Thyroid gland (tissue), 4 donors: ENCODE results near the gene ABCA2. TPM values are rescaled to one million over a fixed set of nuclear protein-coding genes. Genes with fewer than 3 reads are reported as not detected.

ENCODE experiments used
- DNase-seq, 2 donors: peaks; one replicate each; pipeline ENCODE4 v3.0.0-alpha.2; 2019
- H3K27ac ChIP-seq, 3 donors: fragments of 200-600 bp; sonication (generic); 1 replicate in 2 of 3; 2 replicates in 1 of 3; pipeline ENCODE4 v1.5.1; 2016 to 2019; ENCODE audit warnings: mild to moderate bottlenecking in 1 of 3, moderate library complexity in 1 of 3
- H3K27me3 ChIP-seq: fragments of 200-600 bp; sonication (generic); one replicate; pipeline ENCODE4 v1.5.1; 2019
- H3K36me3 ChIP-seq, 2 donors: fragments of 200-600 bp; sonication (generic); one replicate each; pipeline ENCODE4 v1.5.1; 2016 to 2019
- H3K4me1 ChIP-seq, 2 donors: fragments of 200-600 bp; sonication (generic); one replicate each; pipeline ENCODE4 v1.5.1; 2017 to 2019
- H3K4me3 ChIP-seq, 3 donors: fragments of 200-600 bp; sonication (generic); replicated peaks in 1 of 3; 1 replicate in 2 of 3; 2 replicates in 1 of 3; pipeline ENCODE4 v1.5.1; 2016; ENCODE audit warnings: mild to moderate bottlenecking in 1 of 3
- H3K9me3 ChIP-seq: fragments of 200-600 bp; sonication (generic); one replicate; pipeline ENCODE4 v1.5.1; 2017
- POLR2A ChIP-seq, 2 donors: fragments of 450-650 bp; IDR thresholded peaks; one replicate each; pipeline ENCODE4 v1.6.1; 2017; ENCODE audit warnings: antibody characterized with exemption in 2 of 2, mild to moderate bottlenecking in 2 of 2, moderate library complexity in 1 of 2
- WGBS, 2 donors: methylation state at CpG; one replicate each; pipeline ENCODE4 v1.1.5; 2017; 5-methylcytosine and 5-hydroxymethylcytosine counted together
- intact Hi-C: fragments of 100-400 bp; cut with DNase I; formaldehyde crosslinking; loops from one replicate; pipeline ENCODE4 v1.15.1; 2023
- total RNA-seq, 4 donors: library from RNA; depleted of rRNA; stranded (reverse); fragments of >200 nt; gene quantifications; one replicate each; pipeline ENCODE4 v1.2.3, GENCODE V29; 2016
- TF ChIP-seq, protein P1 (sequence below), 6 experiments: fragments of 200-600 bp in 3 of 6; fragments of 450-650 bp in 3 of 6; sonication (generic) in 3 of 6; IDR thresholded peaks; one replicate each; pipeline ENCODE4 v1.5.1; 2016 to 2019; ENCODE audit warnings: antibody characterized with exemption in 6 of 6, mild to moderate bottlenecking in 2 of 6, inconsistent platforms in 1 of 6, moderate library complexity in 1 of 6

ABCA2 gene
- total RNA-seq, 4 donors from 2014 or later, result 36.8 to 59.7 (median 50.2) TPM

DNA sequence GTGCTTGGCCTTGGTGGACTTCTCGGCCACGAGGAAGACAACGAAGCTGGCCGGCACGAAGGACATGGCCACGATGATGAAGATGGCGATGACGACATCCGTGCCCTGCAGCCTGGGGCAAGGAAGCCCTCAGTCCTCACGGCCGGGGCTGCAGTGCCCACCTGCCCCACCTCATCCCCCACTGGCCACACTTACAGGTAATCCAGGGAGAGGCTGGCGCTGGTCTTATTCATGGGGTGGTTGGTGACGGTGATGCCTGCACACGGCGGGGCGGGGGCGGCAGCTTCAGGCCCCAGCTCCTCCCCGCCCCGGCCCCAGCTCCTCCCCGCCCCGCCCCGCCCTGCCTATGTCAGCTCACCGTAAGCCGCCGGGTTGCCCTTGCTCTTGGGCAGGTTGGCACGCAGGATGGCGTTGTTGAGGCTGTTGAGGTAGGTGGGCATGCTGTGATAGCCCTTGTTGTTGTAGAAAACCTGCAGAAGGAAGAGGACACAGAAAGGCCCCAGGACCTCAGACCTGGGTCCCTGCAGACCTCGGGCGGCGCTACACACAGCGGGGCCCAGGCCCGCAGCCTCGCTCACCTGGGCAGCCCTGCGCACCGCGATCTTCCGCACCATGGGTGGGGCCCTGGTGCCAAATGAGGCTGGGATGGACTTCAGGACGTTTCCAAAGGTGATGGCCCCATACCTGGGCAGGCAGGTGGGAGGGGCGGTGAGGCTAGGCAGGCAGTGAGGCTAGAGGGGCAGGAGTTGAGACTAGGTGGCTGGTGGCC, 15.9 kb downstream of the ABCA2 start:
- TF ChIP-seq, protein P1, sequence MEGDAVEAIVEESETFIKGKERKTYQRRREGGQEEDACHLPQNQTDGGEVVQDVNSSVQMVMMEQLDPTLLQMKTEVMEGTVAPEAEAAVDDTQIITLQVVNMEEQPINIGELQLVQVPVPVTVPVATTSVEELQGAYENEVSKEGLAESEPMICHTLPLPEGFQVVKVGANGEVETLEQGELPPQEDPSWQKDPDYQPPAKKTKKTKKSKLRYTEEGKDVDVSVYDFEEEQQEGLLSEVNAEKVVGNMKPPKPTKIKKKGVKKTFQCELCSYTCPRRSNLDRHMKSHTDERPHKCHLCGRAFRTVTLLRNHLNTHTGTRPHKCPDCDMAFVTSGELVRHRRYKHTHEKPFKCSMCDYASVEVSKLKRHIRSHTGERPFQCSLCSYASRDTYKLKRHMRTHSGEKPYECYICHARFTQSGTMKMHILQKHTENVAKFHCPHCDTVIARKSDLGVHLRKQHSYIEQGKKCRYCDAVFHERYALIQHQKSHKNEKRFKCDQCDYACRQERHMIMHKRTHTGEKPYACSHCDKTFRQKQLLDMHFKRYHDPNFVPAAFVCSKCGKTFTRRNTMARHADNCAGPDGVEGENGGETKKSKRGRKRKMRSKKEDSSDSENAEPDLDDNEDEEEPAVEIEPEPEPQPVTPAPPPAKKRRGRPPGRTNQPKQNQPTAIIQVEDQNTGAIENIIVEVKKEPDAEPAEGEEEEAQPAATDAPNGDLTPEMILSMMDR (IDR thresholded peaks at IDR 0.05), result no peak
- TF ChIP-seq POLR2A (IDR thresholded peaks at IDR 0.05), result no peak
- Histone ChIP-seq H3K27ac (no peak overlapping the region), H3K4me1 (peaks cover 18 to 26% of the 10 kb centered on the region in 2 donors), H3K4me3 (no peak overlapping the region), H3K27me3 (no peaks in the 10 kb centered on the region), H3K9me3 (no peaks in the 10 kb centered on the region), H3K36me3 (peaks cover 19 to 41% of the 10 kb centered on the region in 2 donors)
- intact Hi-C loops, result no loop called here
- DNase-seq, result no peak
- 93 to 98% methylated on average over 16 to 20 of the region's 39 CpGs for WGBS, 2 donors

DNA sequence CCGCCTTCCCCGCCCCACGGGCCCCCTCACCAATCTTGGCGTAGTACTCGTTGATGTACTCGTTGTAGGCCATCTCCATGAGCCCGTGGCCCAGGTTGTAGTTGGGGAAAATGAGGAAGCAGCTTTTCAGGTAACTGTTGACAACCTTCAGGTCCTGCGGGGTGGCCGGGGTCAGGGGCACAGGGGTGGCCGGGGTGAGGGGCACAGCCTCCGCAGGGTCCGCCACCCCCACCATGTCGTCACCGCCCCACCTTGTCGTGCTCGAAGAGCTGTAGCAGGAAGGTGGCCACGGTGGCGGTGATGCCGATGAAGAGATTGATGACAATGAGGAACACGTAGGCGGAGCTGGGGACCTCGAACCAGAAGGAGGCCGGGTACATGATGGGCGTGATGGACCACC, 16.9 kb downstream of the ABCA2 start:
- 94 to 95% methylated on average over 15 to 20 of the region's 24 CpGs for WGBS, 2 donors
- no peak for DNase-seq
- no peak for TF ChIP-seq POLR2A (IDR thresholded peaks at IDR 0.05)
- TF ChIP-seq, protein P1 (IDR thresholded peaks at IDR 0.05), result no peak
- Histone ChIP-seq H3K9me3 (no peaks in the 10 kb centered on the region), H3K4me3 (no peak overlapping the region), H3K4me1 (peaks cover 27 to 36% of the 10 kb centered on the region in 2 donors), H3K27me3 (no peaks in the 10 kb centered on the region), H3K36me3 (peaks cover 16 to 32% of the 10 kb centered on the region in 2 donors), H3K27ac (no peak overlapping the region)
- intact Hi-C loops, result no loop called here

DNA sequence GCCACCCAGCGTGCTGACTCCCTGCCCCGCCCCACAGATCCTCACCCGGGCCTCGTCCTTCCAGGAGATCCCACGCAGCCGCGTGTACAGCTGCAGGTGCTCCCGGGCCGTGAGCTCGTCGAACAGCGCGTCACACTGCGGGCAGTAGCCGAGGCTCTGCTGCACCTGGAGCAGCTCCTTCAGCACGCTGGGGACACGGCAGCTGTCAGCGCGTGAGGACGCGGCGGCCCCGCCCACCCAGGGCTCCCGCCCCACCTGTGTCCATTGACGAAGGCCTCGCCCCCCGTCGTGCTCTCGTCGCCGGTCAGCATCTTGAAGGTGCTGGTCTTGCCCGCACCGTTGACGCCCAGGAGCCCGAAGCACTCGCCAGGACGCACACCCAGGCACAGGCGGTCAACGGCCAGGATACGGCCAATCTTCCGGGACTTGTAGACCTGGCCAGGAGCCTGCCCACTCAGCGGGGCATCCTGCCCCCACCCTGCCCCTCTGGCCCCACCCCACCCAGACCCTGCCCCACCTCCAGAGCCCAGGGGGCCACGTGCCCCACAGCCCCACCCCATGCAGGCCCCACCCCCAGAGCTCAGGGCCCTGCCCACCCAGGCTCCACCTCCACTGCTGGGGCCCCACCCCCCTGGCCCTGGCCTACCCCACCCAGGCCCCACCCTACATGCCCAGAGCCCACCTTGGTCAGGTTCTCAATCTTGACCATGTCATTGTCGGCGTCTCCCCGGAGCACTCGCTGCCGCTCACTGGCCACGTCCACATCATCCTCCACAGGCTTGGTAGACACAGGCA, 17.9 kb downstream of the ABCA2 start:
- no peak for DNase-seq
- no peak for TF ChIP-seq POLR2A (IDR thresholded peaks at IDR 0.05)
- TF ChIP-seq, protein P1 (IDR thresholded peaks at IDR 0.05), result no peak
- Histone ChIP-seq H3K9me3 (no peaks in the 10 kb centered on the region), H3K36me3 (peaks cover 9 to 23% of the 10 kb centered on the region in 2 donors), H3K27me3 (no peaks in the 10 kb centered on the region), H3K4me3 (no peak overlapping the region), H3K4me1 (peaks cover 30 to 36% of the 10 kb centered on the region in 2 donors), H3K27ac (no peak overlapping the region)
- WGBS, 2 donors, result 91 to 96% methylated on average over 14 to 16 of the region's 49 CpGs
- intact Hi-C loops, result no loop called here

DNA sequence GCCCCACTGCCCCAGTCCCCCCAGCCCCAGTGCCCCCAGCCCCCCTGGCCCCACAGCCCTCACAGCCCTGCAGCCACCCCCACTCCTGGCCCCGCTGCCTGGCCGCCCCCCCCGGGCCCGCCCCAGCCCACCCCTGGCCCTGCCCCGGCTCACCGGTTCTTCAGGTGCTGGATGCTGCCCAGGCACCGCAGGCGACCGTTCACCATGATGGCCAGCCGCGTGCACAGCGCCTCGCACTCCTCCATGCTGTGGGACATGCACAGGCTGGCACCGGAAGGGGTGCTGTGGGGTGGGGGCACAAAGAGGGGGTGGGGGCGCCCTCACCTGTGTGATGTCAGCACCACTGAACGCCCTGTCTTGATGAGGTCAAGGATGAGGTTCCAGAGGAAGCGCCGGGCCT, 18.8 kb downstream of the ABCA2 start:
- no peak for DNase-seq
- TF ChIP-seq POLR2A (IDR thresholded peaks at IDR 0.05), result no peak
- TF ChIP-seq, protein P1 (IDR thresholded peaks at IDR 0.05), result no peak
- 62 to 80% methylated on average over 1 to 9 of the region's 18 CpGs for WGBS, 2 donors
- Histone ChIP-seq H3K4me3 (no peak overlapping the region), H3K27ac (no peak overlapping the region), H3K27me3 (no peaks in the 10 kb centered on the region), H3K36me3 (peaks cover 2 to 17% of the 10 kb centered on the region in 2 donors), H3K9me3 (no peaks in the 10 kb centered on the region), H3K4me1 (peaks cover 30 to 36% of the 10 kb centered on the region in 2 donors)
- intact Hi-C loops, result no loop called here

DNA sequence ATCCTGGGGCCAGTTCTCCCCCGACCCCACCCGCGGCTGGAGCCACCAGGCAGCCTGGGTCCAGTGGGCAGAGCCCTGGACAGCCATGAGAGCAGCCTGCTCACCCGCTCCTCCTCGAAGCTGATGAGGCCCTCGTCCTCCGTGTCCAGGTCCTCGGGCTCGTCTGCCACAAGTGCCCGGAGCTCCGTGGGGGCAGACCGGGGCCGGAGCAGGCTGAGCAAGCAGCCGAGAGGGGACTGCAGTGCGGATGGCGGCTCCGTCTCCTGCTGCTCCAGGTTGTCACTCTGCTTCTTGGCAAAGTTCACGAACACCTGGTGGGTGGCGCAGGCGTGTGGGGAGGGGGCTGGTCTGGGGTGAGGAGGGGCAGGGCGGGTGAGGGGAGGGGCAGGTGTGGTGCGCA, 19.7 kb downstream of the ABCA2 start:
- peak; percentile 51 to 52 for DNase-seq
- Histone ChIP-seq H3K36me3 (peaks cover 0 to 14% of the 10 kb centered on the region in 2 donors), H3K27ac (peak overlapping the region; percentile 59 to 84 (median 79)), H3K4me1 (peaks cover 30 to 36% of the 10 kb centered on the region in 2 donors), H3K4me3 (no peak overlapping the region), H3K27me3 (no peaks in the 10 kb centered on the region), H3K9me3 (no peaks in the 10 kb centered on the region)
- intact Hi-C loops, result no loop called here
- 60% methylated on average over 1 to 2 of the region's 22 CpGs for WGBS, 2 donors
- TF ChIP-seq, protein P1 (IDR thresholded peaks at IDR 0.05), result no peak
- TF ChIP-seq POLR2A (IDR thresholded peaks at IDR 0.05), result no peak
